Measurements from ENCODE around the gene MCF2L. TPM values are rescaled to one million over a fixed set of nuclear protein-coding genes. Genes with fewer than 3 reads are reported as not detected.

Gene MCF2L
- total RNA-seq, 1 donor from 2014 or later: 6.7 TPM

GRCh38 chr13:112954488-112955270 lies 14.3 kb upstream of the MCF2L start:
- Mint-ChIP-seq H3K27ac (ENCODE audit: unreplicated experiment) (no peak overlapping the region), H3K9me3 (ENCODE audit: low read depth) (no peaks in the 10 kb centered on the region), H3K4me3 (ENCODE audit: unreplicated experiment) (no peak overlapping the region), H3K36me3 (ENCODE audit: low read depth) (no peaks in the 10 kb centered on the region), H3K4me1 (ENCODE audit: low read depth) (peaks cover 15% of the 10 kb centered on the region), H3K27me3 (ENCODE audit: low read depth) (peaks cover 24% of the 10 kb centered on the region)
- no peak for DNase-seq (ENCODE audit: low spot score)
- no peak for TF ChIP-seq CTCF (IDR thresholded peaks at IDR 0.05)

- Mint-ChIP-seq H3K4me1 (ENCODE audit: low read depth) (peaks cover 15% of the 10 kb centered on the region), H3K4me3 (ENCODE audit: unreplicated experiment) (no peak overlapping the region), H3K9me3 (ENCODE audit: low read depth) (no peaks in the 10 kb centered on the region), H3K36me3 (ENCODE audit: low read depth) (no peaks in the 10 kb centered on the region), H3K27ac (ENCODE audit: unreplicated experiment) (no peak overlapping the region), H3K27me3 (ENCODE audit: low read depth) (peaks cover 24% of the 10 kb centered on the region)
- DNase-seq (ENCODE audit: low spot score): no peak
- TF ChIP-seq CTCF (IDR thresholded peaks at IDR 0.05): no peak
These were observed 13.6 kb upstream of the MCF2L start for GRCh38 chr13:112955271-112955937.

- Mint-ChIP-seq H3K36me3 (ENCODE audit: low read depth) (no peaks in the 10 kb centered on the region), H3K9me3 (ENCODE audit: low read depth) (no peaks in the 10 kb centered on the region), H3K27ac (ENCODE audit: unreplicated experiment) (no peak overlapping the region), H3K4me3 (ENCODE audit: unreplicated experiment) (no peak overlapping the region), H3K27me3 (ENCODE audit: low read depth) (peaks cover 21% of the 10 kb centered on the region), H3K4me1 (ENCODE audit: low read depth) (peaks cover 15% of the 10 kb centered on the region)
- TF ChIP-seq CTCF (IDR thresholded peaks at IDR 0.05): no peak
- no peak for DNase-seq (ENCODE audit: low spot score)
These were observed 13.1 kb upstream of the MCF2L start for GRCh38 chr13:112955956-112956355.

- DNase-seq (ENCODE audit: low spot score): peak; percentile 77
- Mint-ChIP-seq H3K4me1 (ENCODE audit: low read depth) (peaks cover 15% of the 10 kb centered on the region), H3K4me3 (ENCODE audit: unreplicated experiment) (no peak overlapping the region), H3K27me3 (ENCODE audit: low read depth) (peaks cover 17% of the 10 kb centered on the region), H3K27ac (ENCODE audit: unreplicated experiment) (no peak overlapping the region), H3K9me3 (ENCODE audit: low read depth) (no peaks in the 10 kb centered on the region), H3K36me3 (ENCODE audit: low read depth) (no peaks in the 10 kb centered on the region)
- no peak for TF ChIP-seq CTCF (IDR thresholded peaks at IDR 0.05)
These were observed 12.3 kb upstream of the MCF2L start for GRCh38 chr13:112956571-112957294.

- H3K27ac Mint-ChIP-seq (ENCODE audit: unreplicated experiment): no peak overlapping the region
- no peak overlapping the region for H3K4me3 Mint-ChIP-seq (ENCODE audit: unreplicated experiment)
- DNase-seq (ENCODE audit: low spot score): no peak
- H3K27me3 Mint-ChIP-seq (ENCODE audit: low read depth): peaks cover 18% of the 10 kb centered on the region
- no peaks in the 10 kb centered on the region for H3K36me3 Mint-ChIP-seq (ENCODE audit: low read depth)
- TF ChIP-seq CTCF (IDR thresholded peaks at IDR 0.05): no peak
- no peaks in the 10 kb centered on the region for H3K9me3 Mint-ChIP-seq (ENCODE audit: low read depth)
- peaks cover 15% of the 10 kb centered on the region for H3K4me1 Mint-ChIP-seq (ENCODE audit: low read depth)
These were observed 11.7 kb upstream of the MCF2L start for GRCh38 chr13:112957295-112957677.

All from chondrocyte (in vitro differentiated cells).